Lower leg skin (tissue), 3 donors: Measurements from ENCODE around the gene SLC5A9.

Experiments
- CTCF ChIP-seq, 3 donors: fragments of 450-650 bp; IDR thresholded peaks; one replicate each; pipeline ENCODE4 v1.5.1; 2016; ENCODE audit warnings: antibody characterized with exemption in 3 of 3, mild to moderate bottlenecking in 3 of 3, moderate library complexity in 2 of 3
- POLR2A ChIP-seq, 2 donors: fragments of 450-650 bp; IDR thresholded peaks; one replicate each; pipeline ENCODE4 v1.6.1; 2016 to 2017; ENCODE audit warnings: antibody characterized with exemption in 2 of 2, mild to moderate bottlenecking in 1 of 2, moderate library complexity in 1 of 2

DNA sequence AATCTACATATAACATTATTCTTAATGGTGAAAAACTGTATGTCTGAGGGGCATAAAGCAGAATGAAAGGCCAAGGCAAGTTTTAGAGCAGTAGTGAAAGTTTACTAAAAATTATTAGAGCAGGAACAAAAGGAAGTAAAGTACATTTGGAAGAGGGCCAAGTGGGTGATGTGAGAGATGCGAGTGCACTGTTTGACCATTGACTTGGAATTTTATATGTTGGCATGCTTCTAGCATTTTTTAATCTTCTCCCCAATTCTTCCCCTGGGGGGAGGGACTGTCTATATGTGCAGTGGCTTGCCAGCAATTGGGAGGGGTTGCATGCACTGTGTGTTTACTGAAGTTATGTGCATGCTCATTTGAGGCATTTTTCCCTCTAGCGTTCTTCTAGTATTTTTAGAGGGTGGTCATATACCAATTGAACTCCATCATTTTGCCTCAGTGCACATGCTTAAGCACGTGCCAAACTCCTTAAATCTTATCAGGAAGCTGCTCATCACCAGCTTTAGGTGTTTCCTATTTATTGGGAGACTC, 36.1 kb upstream of the SLC5A9 start:
- no peak for TF ChIP-seq CTCF (IDR thresholded peaks at IDR 0.05)
- no peak for TF ChIP-seq POLR2A (IDR thresholded peaks at IDR 0.05)
